IMR-90 (cell line): ENCODE data around the gene SMARCA4. TPM values are rescaled to one million over a fixed set of nuclear protein-coding genes. Genes with fewer than 3 reads are reported as not detected.

Source experiments
- ATAC-seq: fragments of 200-7000 bp; cut with Tn5 transposase; 2 replicates; pipeline ENCODE4 v1.9.1; 2020; ENCODE audit warnings: low read depth, mild to moderate bottlenecking, moderate library complexity
- BruUV-seq: library from RNA; stranded (reverse); fragments of 400-500 nt; replicated peaks from 2 replicates; lab custom pipeline; 2021; lab: Mats Ljungman, UMichigan
- CTCF ChIA-PET: fragments of 300-600 bp; formaldehyde crosslinking; extraction: SDS; loops from one replicate; lab custom pipeline; 2021; ENCODE audit warnings: antibody characterized with exemption; lab: Yijun Ruan, JAX
- POLR2A ChIA-PET: fragments of 300-600 bp; sonication (Branson Sonifier 250); formaldehyde crosslinking; loops from one replicate; lab custom pipeline; 2022; ENCODE audit warnings: antibody characterized with exemption; ENCODE audit not compliant: unreplicated experiment; lab: Charles Lee
- DNase-seq: peaks from one replicate; pipeline ENCODE4 v3.0.0; 2013
- H2AFZ ChIP-seq: replicated peaks from 2 replicates; pipeline ENCODE3; 2013; ENCODE audit warnings: low read length, mild to moderate bottlenecking; ENCODE audit not compliant: poor library complexity
- H2AK5ac ChIP-seq: 2 replicates; pipeline ENCODE4 v1.6.1; 2013; ENCODE audit warnings: low read depth, low read length, inconsistent platforms
- H2AK9ac ChIP-seq: replicated peaks from 2 replicates; pipeline ENCODE3; 2013; ENCODE audit warnings: mild to moderate bottlenecking, low read depth, low read length, moderate library complexity; ENCODE audit not compliant: poor library complexity
- H2BK120ac ChIP-seq: 2 replicates; pipeline ENCODE4 v1.6.1; 2013; ENCODE audit warnings: low read depth, low read length, inconsistent platforms
- H2BK15ac ChIP-seq: 3 replicates; pipeline ENCODE4 v1.6.1; 2013; ENCODE audit warnings: low read depth, low read length, inconsistent platforms
- H2BK20ac ChIP-seq: 2 replicates; pipeline ENCODE4 v1.6.1; 2013; ENCODE audit warnings: low read depth, mild to moderate bottlenecking, inconsistent platforms, low read length, moderate library complexity
- H2BK5ac ChIP-seq: 2 replicates; pipeline ENCODE4 v1.6.1; 2013; ENCODE audit warnings: mild to moderate bottlenecking, low read depth, low read length, inconsistent platforms; ENCODE audit not compliant: poor library complexity, severe bottlenecking
- H3K14ac ChIP-seq: replicated peaks from 2 replicates; pipeline ENCODE4 v1.6.1; 2013; ENCODE audit warnings: low read depth, low read length, inconsistent platforms
- H3K18ac ChIP-seq: 2 replicates; pipeline ENCODE4 v1.6.1; 2013; ENCODE audit warnings: low read depth, low read length, control low read depth
- H3K23ac ChIP-seq: 2 replicates; pipeline ENCODE4 v1.6.1; 2013; ENCODE audit warnings: low read depth, low read length, inconsistent platforms
- H3K27ac ChIP-seq: 2 replicates; pipeline ENCODE4 v1.5.1; 2013; ENCODE audit warnings: mild to moderate bottlenecking, control low read depth, low read length; ENCODE audit not compliant: insufficient read depth
- H3K27me3 ChIP-seq: 2 replicates; pipeline ENCODE4 v1.6.1; 2013; ENCODE audit warnings: low read length; ENCODE audit not compliant: control insufficient read depth, insufficient read depth
- H3K36me3 ChIP-seq: 2 replicates; pipeline ENCODE4 v1.6.1; 2013; ENCODE audit warnings: low read length, mixed read lengths; ENCODE audit not compliant: control insufficient read depth, insufficient read depth
- H3K4ac ChIP-seq: 2 replicates; pipeline ENCODE4 v1.6.1; 2013; ENCODE audit warnings: low read depth, low read length, inconsistent platforms
- H3K4me1 ChIP-seq: 2 replicates; pipeline ENCODE4 v1.6.1; 2013; ENCODE audit warnings: low read length, mixed read lengths; ENCODE audit not compliant: control insufficient read depth, insufficient read depth
- H3K4me2 ChIP-seq: 2 replicates; pipeline ENCODE4 v1.6.1; 2013; ENCODE audit warnings: low read depth, mild to moderate bottlenecking, control low read depth, low read length, moderate library complexity
- H3K4me3 ChIP-seq: 2 replicates; pipeline ENCODE4 v1.5.1; 2013; ENCODE audit warnings: low read depth, mild to moderate bottlenecking, control low read depth, low read length, moderate library complexity; ENCODE audit not compliant: insufficient read depth
- H3K56ac ChIP-seq: 2 replicates; pipeline ENCODE4 v1.6.1; 2013; ENCODE audit warnings: low read length, inconsistent platforms; ENCODE audit not compliant: insufficient read depth; ENCODE audit errors: extremely low read depth
- H3K79me1 ChIP-seq, 2 experiments: 2 replicates each; pipeline ENCODE4 v1.6.1; 2013; ENCODE audit warnings: low read length in 2 of 2, inconsistent platforms in 1 of 2, low read depth in 1 of 2
- H3K9ac ChIP-seq: 2 replicates; pipeline ENCODE4 v1.6.1; 2013; ENCODE audit warnings: low read depth, low read length, control low read depth
- H3K9me1 ChIP-seq: 2 replicates; pipeline ENCODE4 v1.6.1; 2013; ENCODE audit warnings: low read length, inconsistent platforms; ENCODE audit not compliant: insufficient read depth
- H3K9me3 ChIP-seq: 2 replicates; pipeline ENCODE4 v1.6.1; 2013; ENCODE audit warnings: low read length; ENCODE audit not compliant: control insufficient read depth, insufficient read depth
- H4K20me1 ChIP-seq: 2 replicates; pipeline ENCODE4 v1.6.1; 2013; ENCODE audit warnings: low read length, inconsistent platforms; ENCODE audit not compliant: insufficient read depth
- H4K5ac ChIP-seq: 2 replicates; pipeline ENCODE4 v1.6.1; 2013; ENCODE audit warnings: mild to moderate bottlenecking, low read depth, low read length, control low read depth
- H4K8ac ChIP-seq, 2 experiments: 2 replicates each; pipeline ENCODE4 v1.6.1; 2013; ENCODE audit warnings: low read depth in 2 of 2, low read length in 2 of 2, control low read depth in 1 of 2, inconsistent platforms in 1 of 2
- H4K91ac ChIP-seq: 2 replicates; pipeline ENCODE4 v1.6.1; 2013; ENCODE audit warnings: low read depth, low read length, inconsistent platforms; ENCODE audit not compliant: insufficient read depth
- NFE2L2 ChIP-seq: fragments of 150-350 bp; IDR thresholded peaks from 2 replicates; pipeline ENCODE4 v1.6.1; 2016; ENCODE audit warnings: low read depth, mild to moderate bottlenecking, low read length
- POLR2A ChIP-seq: IDR thresholded peaks from 2 replicates; pipeline ENCODE4 v1.6.1; 2012; ENCODE audit warnings: mild to moderate bottlenecking, low read depth, low read length
- RAD21 ChIP-seq: IDR thresholded peaks from 2 replicates; pipeline ENCODE4 v1.6.1; 2012; ENCODE audit warnings: low read length, improper control_type of control experiment
- USF2 ChIP-seq: fragments of 150-350 bp; IDR thresholded peaks from 2 replicates; pipeline ENCODE4 v1.6.1; 2017; ENCODE audit warnings: mild to moderate bottlenecking, antibody characterized with exemption, low read length, low read depth
- WGBS, 2 experiments: methylation state at CpG; one replicate each; pipeline versions ENCODE4 v1.1.5 to v1.1.7; 2013; ENCODE audit warnings: missing lambda C conversion rate in 2 of 2; ENCODE audit not compliant: insufficient read length in 1 of 2; ENCODE audit errors: extremely low coverage in 2 of 2; 5-methylcytosine and 5-hydroxymethylcytosine counted together
- dilution Hi-C: fragments of 300-500 bp; cut with HindIII; formaldehyde crosslinking; loops from one replicate; pipeline ENCODE4 v1.14.3; 2018; ENCODE audit warnings: low sequenced_read_pairs; ENCODE audit not compliant: unreplicated experiment
- in situ Hi-C: fragments of 300-500 bp; cut with MboI; formaldehyde crosslinking; loops from 3 replicates; pipeline ENCODE4 v1.14.3; 2019; ENCODE audit warnings: low sequenced_read_pairs, inconsistent platforms, mixed read lengths
- intact Hi-C: fragments of 100-400 bp; cut with micrococcal nuclease; formaldehyde crosslinking; loops from 2 replicates; pipeline ENCODE4 v1.10.0; 2022
- polyA plus RNA-seq, 3 experiments: library from polyadenylated mRNA; depleted of rRNA; stranded (reverse); fragments of >200 nt; gene quantifications; 2 replicates each; pipeline ENCODE4 v1.2.3, GENCODE V29; 2012; ENCODE audit warnings: low replicate concordance in 1 of 3
- total RNA-seq: library from RNA; depleted of rRNA; stranded (reverse); fragments of >200 nt; gene quantifications from 2 replicates; pipeline ENCODE4 v1.2.3, GENCODE V29; 2012

The SMARCA4 gene
- total and polyA plus RNA-seq, 2 of the 4 experiments (the other 2 are of a cell fraction) = 41.4 to 85.6 TPM

GRCh38 chr19:11012507-11012906, 51.7 kb downstream of the SMARCA4 start:
- no peaks in the 10 kb centered on the region for H3K9me3 ChIP-seq
- no TSS peak for BruUV-seq
- dilution Hi-C loops (no loop called here), intact Hi-C loops (no loop called here), in situ Hi-C loops (no loop called here)
- H4K20me1 ChIP-seq = peaks cover 10% of the 10 kb centered on the region; the same call in 1 of the 2 replicates
- no peak overlapping the region for H3K4ac ChIP-seq
- DNase-seq (no peak), ATAC-seq (no peak)
- no peaks in the 10 kb centered on the region for H3K27me3 ChIP-seq
- peaks cover 77% of the 10 kb centered on the region for H3K36me3 ChIP-seq
- no peak overlapping the region for H3K9ac ChIP-seq
- H4K5ac ChIP-seq = no peak overlapping the region
- H2AK9ac ChIP-seq = peak overlapping the region; percentile 34
- H3K9me1 ChIP-seq = no peaks in the 10 kb centered on the region
- no peak overlapping the region for H2AK5ac ChIP-seq
- H2BK5ac ChIP-seq = no peak overlapping the region
- no peak overlapping the region for H2BK20ac ChIP-seq
- no peak overlapping the region for H3K23ac ChIP-seq
- TF ChIP-seq NFE2L2 = no peak
- no peak for TF ChIP-seq POLR2A
- TF ChIP-seq USF2 = no peak
- no peak for TF ChIP-seq RAD21
- H2BK120ac ChIP-seq = no peak overlapping the region
- H3K27ac ChIP-seq = no peak overlapping the region
- H3K18ac ChIP-seq = no peak overlapping the region
- POLR2A ChIA-PET = no interaction called here
- no peak overlapping the region for H3K4me3 ChIP-seq
- no peak overlapping the region for H3K56ac ChIP-seq
- H3K79me1 ChIP-seq = peaks cover 4 to 9% of the 10 kb centered on the region in 2 experiments; a peak in 2 of 4 replicates
- H2AFZ ChIP-seq = no peak overlapping the region
- H3K4me1 ChIP-seq = no peaks in the 10 kb centered on the region
- no peak overlapping the region for H3K14ac ChIP-seq
- 78% methylated on average over 4 of the region's 12 CpGs; no CpG with 5 or more reads in 1 of the 2 experiments for WGBS, 2 experiments
- H4K8ac ChIP-seq = no peak overlapping the region
- H4K91ac ChIP-seq = no peak overlapping the region
- CTCF ChIA-PET = no interaction called here
- H3K4me2 ChIP-seq = no peak overlapping the region
- no peak overlapping the region for H2BK15ac ChIP-seq
